Measurements from ENCODE around the gene PRPF6.

PRPF6 gene

GRCh38 chr20:64077541-64077875 lies 96.6 kb downstream of the PRPF6 start:
- DNase-seq (ENCODE audit: low read depth) = no peak

- no peak for DNase-seq (ENCODE audit: low read depth)
Observed at GRCh38 chr20:64077876-64078551, 97.1 kb downstream of the PRPF6 start.

GRCh38 chr20:64078934-64079272 lies 98.0 kb downstream of the PRPF6 start:
- no peak for DNase-seq (ENCODE audit: low read depth)

GRCh38 chr20:64079273-64080012 lies 98.5 kb downstream of the PRPF6 start, which contains the start of gene RGS19:
TSS of gene RGS19 (minus strand) at chr20:64079518. CDS start at chr20:64076886, 2,632 bp downstream.
- DNase-seq (ENCODE audit: low read depth) = peak; percentile 18

- DNase-seq (ENCODE audit: low read depth) = no peak
Observed at GRCh38 chr20:64080013-64080812, 99.3 kb downstream of the PRPF6 start, which contains the start of gene OPRL1. TSS of gene OPRL1 (plus strand) at chr20:64080082. CDS start at chr20:64092721, 12,639 bp downstream.

- DNase-seq (ENCODE audit: low read depth) = no peak
Observed at GRCh38 chr20:64080813-64081623, 100.1 kb downstream of the PRPF6 start.

- DNase-seq (ENCODE audit: low read depth) = no peak
Observed at GRCh38 chr20:64081624-64081964, 100.7 kb downstream of the PRPF6 start.

GRCh38 chr20:64082126-64082731 lies 101.3 kb downstream of the PRPF6 start:
- no peak for DNase-seq (ENCODE audit: low read depth)
